ENCODE data around the gene MAEA. TPM values are rescaled to one million over a fixed set of nuclear protein-coding genes. Genes with fewer than 3 reads are reported as not detected.

MAEA gene
- total and polyA plus RNA-seq, 5 donors from 2014 or later = 61.2 to 77.7 (median 66.4) TPM

DNA sequence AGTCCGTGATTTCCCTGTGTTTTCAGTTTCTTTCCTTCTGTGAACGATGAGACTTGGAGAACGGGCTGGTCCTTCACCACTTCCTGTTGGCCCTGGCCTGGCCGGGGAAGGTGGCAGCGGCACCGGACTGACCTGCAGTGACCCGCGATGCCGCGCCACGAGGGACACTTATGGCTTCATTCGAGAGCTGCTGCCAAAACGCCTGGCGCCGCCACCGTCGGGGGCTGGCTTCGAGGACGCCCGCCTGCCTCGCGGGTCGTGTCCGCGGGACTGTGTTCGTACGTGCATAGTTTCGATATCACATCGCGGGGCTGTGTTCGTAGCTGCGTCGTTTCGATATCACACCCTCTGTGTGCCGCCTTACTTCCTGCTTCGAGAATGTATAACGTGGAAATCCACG lies 49.8 kb downstream of the MAEA start:
- Histone ChIP-seq H3K36me3 (ENCODE audit: control insufficient read depth, insufficient read depth, low read length) (peaks cover 49% of the 10 kb centered on the region), H3K9me3 (ENCODE audit: control insufficient read depth in 2 of 2, low read length in 2 of 2) (no peaks in the 10 kb centered on the region), H3K4me3 (ENCODE audit: low read depth, low read length) (no peak overlapping the region), H3K27me3 (ENCODE audit: control insufficient read depth, insufficient read depth, low read length) (no peaks in the 10 kb centered on the region), H3K27ac (ENCODE audit: insufficient read depth, low read length, poor library complexity, severe bottlenecking) (no peak overlapping the region), H3K4me1 (ENCODE audit: control insufficient read depth, insufficient read depth, low read length, poor library complexity, severe bottlenecking) (no peaks in the 10 kb centered on the region)
- H3K36me3 Mint-ChIP-seq = peaks cover 30% of the 10 kb centered on the region
- DNase-seq (no peak), ATAC-seq (ENCODE audit: low read depth in 2 of 2) (no peak)
- H3K4me3 Mint-ChIP-seq = no peak overlapping the region
- H3K4me1 Mint-ChIP-seq = peaks cover under 1 to 4% (median 2%) of the 10 kb centered on the region in 4 donors
- no peaks in the 10 kb centered on the region for H3K9me3 Mint-ChIP-seq
- no peaks in the 10 kb centered on the region for H3K27me3 Mint-ChIP-seq
- peak overlapping the region in 1 of 3 donors; percentile 20 for H3K27ac Mint-ChIP-seq

DNA sequence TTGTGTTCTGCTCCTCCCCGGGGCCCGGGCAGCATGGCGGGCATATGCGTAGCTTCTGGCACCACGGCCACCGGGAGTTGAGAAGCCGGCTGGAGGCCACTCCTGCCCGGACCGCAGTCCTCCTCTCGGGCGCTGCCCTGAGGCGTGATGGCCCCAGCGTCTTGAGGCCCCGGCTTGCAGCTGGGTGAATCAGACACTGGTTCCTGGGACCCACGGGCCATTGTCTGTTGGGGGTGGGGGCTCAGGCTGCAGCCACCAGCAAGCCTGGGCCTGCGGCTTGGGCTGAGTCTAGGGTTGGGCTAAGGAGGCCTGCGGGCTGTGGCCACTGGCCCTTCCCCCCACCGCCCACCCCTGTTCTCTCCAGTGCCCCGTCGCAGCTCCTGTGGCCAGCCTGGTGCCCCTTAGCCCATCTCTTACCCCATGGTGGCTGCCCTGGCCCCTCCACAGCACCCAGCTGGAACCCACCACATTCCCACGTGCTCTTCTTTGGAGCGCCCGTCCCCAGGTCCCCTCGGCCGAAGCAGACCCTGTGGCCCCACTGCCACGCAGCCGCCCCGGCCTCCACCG lies 50.6 kb downstream of the MAEA start:
- ATAC-seq (ENCODE audit: low read depth in 2 of 2) (no peak), DNase-seq (no peak)
- Histone ChIP-seq H3K27me3 (ENCODE audit: control insufficient read depth, insufficient read depth, low read length) (no peaks in the 10 kb centered on the region), H3K27ac (ENCODE audit: insufficient read depth, low read length, poor library complexity, severe bottlenecking) (no peak overlapping the region), H3K9me3 (ENCODE audit: control insufficient read depth in 2 of 2, low read length in 2 of 2) (no peaks in the 10 kb centered on the region), H3K36me3 (ENCODE audit: control insufficient read depth, insufficient read depth, low read length) (peaks cover 44% of the 10 kb centered on the region), H3K4me1 (ENCODE audit: control insufficient read depth, insufficient read depth, low read length, poor library complexity, severe bottlenecking) (no peaks in the 10 kb centered on the region), H3K4me3 (ENCODE audit: low read depth, low read length) (no peak overlapping the region)
- H3K4me3 Mint-ChIP-seq = no peak overlapping the region
- H3K36me3 Mint-ChIP-seq = peaks cover 23% of the 10 kb centered on the region
- peaks cover 6 to 11% (median 7%) of the 10 kb centered on the region in 4 donors for H3K4me1 Mint-ChIP-seq
- H3K9me3 Mint-ChIP-seq = no peaks in the 10 kb centered on the region
- H3K27me3 Mint-ChIP-seq = no peaks in the 10 kb centered on the region
- H3K27ac Mint-ChIP-seq = no peak overlapping the region

DNA sequence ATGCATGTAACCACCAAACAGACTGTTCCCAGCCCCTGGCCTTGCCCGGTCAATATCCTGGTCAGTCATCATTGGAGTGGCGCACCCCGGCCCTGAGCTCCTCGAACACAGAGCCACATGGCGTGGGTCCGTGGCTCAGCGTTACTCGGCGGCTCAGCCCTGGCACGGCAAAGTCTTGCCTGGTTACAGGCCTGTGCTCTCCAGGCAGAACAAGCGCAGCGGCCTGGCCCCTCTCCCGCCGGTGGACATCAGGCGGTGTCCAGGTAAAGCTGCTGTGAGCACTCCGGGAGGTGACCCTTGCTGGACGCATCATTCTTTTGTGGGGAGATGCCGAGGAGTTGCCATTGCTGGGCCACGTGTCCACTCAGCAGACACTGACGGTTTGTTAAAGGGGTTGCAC lies 51.2 kb downstream of the MAEA start:
- no peaks in the 10 kb centered on the region for H3K9me3 ChIP-seq (ENCODE audit: control insufficient read depth in 2 of 2, low read length in 2 of 2)
- Mint-ChIP-seq H3K36me3 (peaks cover 23% of the 10 kb centered on the region), H3K9me3 (no peaks in the 10 kb centered on the region), H3K27me3 (no peaks in the 10 kb centered on the region), H3K4me3 (peak overlapping the region in 1 of 4 donors; percentile 43), H3K4me1 (peaks cover 6 to 16% (median 8%) of the 10 kb centered on the region in 4 donors), H3K27ac (no peak overlapping the region)
- no peaks in the 10 kb centered on the region for H3K27me3 ChIP-seq (ENCODE audit: control insufficient read depth, insufficient read depth, low read length)
- ATAC-seq (ENCODE audit: low read depth in 2 of 2) (no peak), DNase-seq (no peak)
- H3K4me1 ChIP-seq (ENCODE audit: control insufficient read depth, insufficient read depth, low read length, poor library complexity, severe bottlenecking) = peaks cover 5% of the 10 kb centered on the region
- no peak overlapping the region for H3K27ac ChIP-seq (ENCODE audit: insufficient read depth, low read length, poor library complexity, severe bottlenecking)
- H3K36me3 ChIP-seq (ENCODE audit: control insufficient read depth, insufficient read depth, low read length) = peaks cover 44% of the 10 kb centered on the region
- H3K4me3 ChIP-seq (ENCODE audit: low read depth, low read length) = no peak overlapping the region

DNA sequence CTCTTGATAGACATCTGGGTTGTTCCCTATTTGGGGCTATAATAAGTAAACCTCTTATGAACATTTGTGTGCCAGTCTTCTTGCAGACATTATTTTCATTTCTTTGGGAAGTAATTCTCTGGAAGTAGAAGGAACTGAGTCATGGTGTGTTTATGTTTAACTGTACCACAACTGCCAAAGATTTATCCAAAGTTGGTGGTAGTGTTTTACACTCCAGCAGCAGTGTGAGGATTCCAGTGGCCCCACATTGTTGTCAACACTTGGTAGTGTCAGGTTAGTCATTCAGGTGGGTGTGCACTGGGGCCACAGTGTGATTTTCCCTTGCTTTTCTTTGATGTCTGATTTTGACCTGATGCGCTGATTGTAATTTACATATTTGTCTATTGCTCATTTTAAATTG lies 52.3 kb downstream of the MAEA start:
- Histone ChIP-seq H3K27ac (ENCODE audit: insufficient read depth, low read length, poor library complexity, severe bottlenecking) (no peak overlapping the region), H3K4me1 (ENCODE audit: control insufficient read depth, insufficient read depth, low read length, poor library complexity, severe bottlenecking) (peaks cover 9% of the 10 kb centered on the region), H3K27me3 (ENCODE audit: control insufficient read depth, insufficient read depth, low read length) (no peaks in the 10 kb centered on the region), H3K4me3 (ENCODE audit: low read depth, low read length) (no peak overlapping the region), H3K36me3 (ENCODE audit: control insufficient read depth, insufficient read depth, low read length) (peaks cover 35% of the 10 kb centered on the region), H3K9me3 (ENCODE audit: control insufficient read depth in 2 of 2, low read length in 2 of 2) (no peaks in the 10 kb centered on the region)
- ATAC-seq (ENCODE audit: low read depth in 2 of 2) (no peak), DNase-seq (no peak)
- H3K9me3 Mint-ChIP-seq = no peaks in the 10 kb centered on the region
- H3K27me3 Mint-ChIP-seq = no peaks in the 10 kb centered on the region
- peaks cover 15% of the 10 kb centered on the region for H3K36me3 Mint-ChIP-seq
- peak overlapping the region in 1 of 4 donors; percentile 41 for H3K4me3 Mint-ChIP-seq
- H3K4me1 Mint-ChIP-seq = peaks cover 6 to 17% (median 9%) of the 10 kb centered on the region in 4 donors
- H3K27ac Mint-ChIP-seq = peak overlapping the region in 2 of 3 donors; percentile 26 to 46

DNA sequence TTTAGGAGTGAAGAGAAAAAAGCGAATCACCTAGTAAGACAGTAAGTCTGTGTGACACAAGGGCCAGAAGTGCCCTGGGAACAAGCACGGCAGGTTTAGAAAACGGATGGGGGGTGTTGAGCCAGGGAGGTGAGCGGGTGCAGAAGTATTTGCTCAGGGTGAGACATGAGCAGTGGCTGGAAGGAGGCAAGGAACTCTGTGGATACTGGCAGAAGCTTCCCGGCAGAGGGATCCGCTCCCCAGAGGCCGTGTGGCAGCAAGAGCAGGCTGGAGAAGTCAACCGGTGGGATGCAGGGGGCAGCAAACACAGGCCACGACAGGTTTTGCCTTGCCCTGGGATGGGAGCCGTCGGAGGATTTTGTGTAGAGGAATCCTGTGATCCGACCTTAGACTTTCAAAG lies 55.0 kb downstream of the MAEA start:
- Mint-ChIP-seq H3K4me3 (peak overlapping the region; percentile 71 to 94 (median 87)), H3K27ac (peak overlapping the region in 2 of 3 donors; percentile 85 to 96), H3K27me3 (no peaks in the 10 kb centered on the region), H3K4me1 (peaks cover 12 to 35% (median 20%) of the 10 kb centered on the region in 4 donors), H3K9me3 (no peaks in the 10 kb centered on the region), H3K36me3 (peaks cover 8% of the 10 kb centered on the region)
- Histone ChIP-seq H3K27me3 (ENCODE audit: control insufficient read depth, insufficient read depth, low read length) (no peaks in the 10 kb centered on the region), H3K4me1 (ENCODE audit: control insufficient read depth, insufficient read depth, low read length, poor library complexity, severe bottlenecking) (peaks cover 18% of the 10 kb centered on the region), H3K9me3 (ENCODE audit: control insufficient read depth in 2 of 2, low read length in 2 of 2) (no peaks in the 10 kb centered on the region), H3K27ac (ENCODE audit: insufficient read depth, low read length, poor library complexity, severe bottlenecking) (no peak overlapping the region), H3K4me3 (ENCODE audit: low read depth, low read length) (no peak overlapping the region), H3K36me3 (ENCODE audit: control insufficient read depth, insufficient read depth, low read length) (peaks cover 16% of the 10 kb centered on the region)
- DNase-seq = no peak
- ATAC-seq (ENCODE audit: low read depth in 2 of 2) = no peak

DNA sequence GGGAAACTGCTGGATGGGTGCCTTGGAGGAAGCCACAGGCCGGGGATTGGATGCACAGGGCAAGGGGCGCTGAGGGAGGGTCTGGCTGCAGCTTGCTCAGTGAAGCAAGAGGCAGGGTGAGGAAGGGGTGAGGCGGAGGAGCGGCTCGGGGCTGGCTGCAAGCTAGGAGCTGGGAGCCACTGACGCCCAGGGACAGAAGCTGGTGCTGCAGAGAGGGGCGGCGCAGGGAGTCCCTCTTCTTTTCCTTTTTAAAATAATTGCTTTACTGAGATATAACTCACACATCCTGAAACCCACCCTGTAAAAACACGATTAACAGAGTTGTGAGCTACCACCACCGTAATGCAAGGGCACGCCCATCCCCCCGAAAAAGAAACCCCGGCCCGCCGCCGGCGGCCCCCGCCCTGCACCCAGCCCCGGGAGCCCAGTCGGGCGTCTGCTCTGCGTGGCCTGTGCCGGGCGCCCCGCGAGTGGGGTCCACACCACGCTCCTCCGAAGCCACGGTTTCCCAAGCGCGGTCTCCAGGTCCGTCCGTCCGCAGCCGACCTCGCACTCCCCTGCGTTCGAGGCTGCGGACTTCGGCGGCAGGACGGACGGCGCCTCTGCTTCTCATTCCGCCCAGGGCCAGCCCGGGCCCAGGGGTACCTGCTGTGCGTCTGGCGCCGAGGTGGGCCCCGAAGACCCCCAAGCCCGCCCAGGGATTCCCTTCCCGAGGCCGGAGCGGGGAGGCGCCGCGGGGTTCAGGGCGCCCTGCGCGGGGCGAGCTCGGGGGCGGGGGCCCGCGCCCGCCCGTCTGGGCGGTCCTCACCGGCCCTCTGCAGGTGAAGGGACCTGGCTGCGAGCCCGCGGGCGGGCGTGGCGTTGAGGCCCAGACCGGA lies 56.5 kb downstream of the MAEA start:
- H3K4me3 Mint-ChIP-seq = peak overlapping the region; percentile 94 to 98 (median 97)

DNA sequence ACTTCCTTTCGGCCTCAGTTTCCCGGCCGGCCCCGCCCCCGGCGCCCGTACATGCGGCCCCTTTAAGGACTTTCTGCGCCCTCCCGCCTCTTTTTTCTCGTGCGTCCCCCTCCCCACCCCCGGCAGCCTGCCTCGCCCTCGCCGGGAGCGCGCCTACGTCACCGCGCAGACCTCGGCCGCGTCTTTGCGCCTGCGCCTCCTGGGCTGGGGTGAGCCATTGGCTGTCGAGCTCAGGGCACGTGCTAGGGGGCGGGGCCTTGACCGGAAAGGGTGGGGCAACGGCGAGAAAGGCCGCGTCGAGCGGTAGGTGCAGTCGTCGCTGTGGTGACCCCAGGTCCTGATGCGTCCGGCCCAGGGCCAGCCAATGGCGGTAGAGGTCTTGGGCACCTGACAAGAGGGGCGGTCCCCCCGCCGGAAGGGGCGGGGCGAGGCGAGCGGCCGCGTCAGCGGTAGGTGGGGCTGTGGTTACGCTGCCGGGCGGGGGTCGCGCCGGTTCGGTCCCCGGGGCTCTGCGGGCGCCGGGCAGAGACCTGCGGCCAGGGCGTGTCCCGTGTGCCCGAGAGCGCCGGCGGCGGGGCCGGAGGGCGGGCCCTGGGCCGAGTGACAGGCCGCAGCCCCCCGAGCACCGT lies 57.2 kb downstream of the MAEA start, which contains the start of gene UVSSA:
Gene UVSSA, plus strand, starts transcription at position 428 of the 629 bp plus-strand sequence. CDS start 884 bp downstream, outside the sequence.
- peaks cover 12% of the 10 kb centered on the region for H3K36me3 Mint-ChIP-seq

More for the DNA sequence above, 56.5 kb downstream of the MAEA start:
- H3K4me1 Mint-ChIP-seq = peaks cover 12 to 41% (median 26%) of the 10 kb centered on the region in 4 donors
- H3K9me3 Mint-ChIP-seq = no peaks in the 10 kb centered on the region
- no peaks in the 10 kb centered on the region for H3K27me3 ChIP-seq (ENCODE audit: control insufficient read depth, insufficient read depth, low read length)
- peak overlapping the region; percentile 61 to 96 (median 95) for H3K27ac Mint-ChIP-seq
- H3K4me1 ChIP-seq (ENCODE audit: control insufficient read depth, insufficient read depth, low read length, poor library complexity, severe bottlenecking) = peaks cover 18% of the 10 kb centered on the region
- peaks cover 8% of the 10 kb centered on the region for H3K36me3 Mint-ChIP-seq
- H3K27ac ChIP-seq (ENCODE audit: insufficient read depth, low read length, poor library complexity, severe bottlenecking) = peak overlapping the region; percentile 93
- no peaks in the 10 kb centered on the region for H3K9me3 ChIP-seq (ENCODE audit: control insufficient read depth in 2 of 2, low read length in 2 of 2)
- H3K36me3 ChIP-seq (ENCODE audit: control insufficient read depth, insufficient read depth, low read length) = peaks cover 4% of the 10 kb centered on the region
- DNase-seq (peak; percentile 32 to 62 (median 60)), ATAC-seq (ENCODE audit: low read depth in 2 of 2) (peak; percentile 5 to 10)
- H3K4me3 ChIP-seq (ENCODE audit: low read depth, low read length) = peak overlapping the region; percentile 66
- H3K27me3 Mint-ChIP-seq = no peaks in the 10 kb centered on the region

More for the DNA sequence above, 57.2 kb downstream of the MAEA start, which contains the start of gene UVSSA:
- Histone ChIP-seq H3K4me1 (ENCODE audit: control insufficient read depth, insufficient read depth, low read length, poor library complexity, severe bottlenecking) (peaks cover 23% of the 10 kb centered on the region), H3K27me3 (ENCODE audit: control insufficient read depth, insufficient read depth, low read length) (no peaks in the 10 kb centered on the region), H3K27ac (ENCODE audit: insufficient read depth, low read length, poor library complexity, severe bottlenecking) (peak within 1 kb of the TSS; percentile 93), H3K36me3 (ENCODE audit: control insufficient read depth, insufficient read depth, low read length) (peaks cover 3% of the 10 kb centered on the region), H3K9me3 (ENCODE audit: control insufficient read depth in 2 of 2, low read length in 2 of 2) (no peaks in the 10 kb centered on the region), H3K4me3 (ENCODE audit: low read depth, low read length) (peak within 1 kb of the TSS; percentile 77)
- H3K27ac Mint-ChIP-seq = peak within 1 kb of the TSS; percentile 90 to 96 (median 95)
- DNase-seq (peak; percentile 100), ATAC-seq (ENCODE audit: low read depth in 2 of 2) (peak; percentile 95 to 96)
- H3K4me1 Mint-ChIP-seq = peaks cover 12 to 47% (median 28%) of the 10 kb centered on the region in 4 donors
- no peaks in the 10 kb centered on the region for H3K27me3 Mint-ChIP-seq
- peak within 1 kb of the TSS; percentile 94 to 98 (median 97) for H3K4me3 Mint-ChIP-seq
- H3K9me3 Mint-ChIP-seq = no peaks in the 10 kb centered on the region

Data from CD4-positive, CD25-positive, alpha-beta regulatory T cell (primary cell).